Measurements from ENCODE around the gene LRRC8B.

LRRC8B gene

GRCh38 chr1:89635825-89636815, 111.5 kb downstream of the LRRC8B start:
- no peak for FAIRE-seq

GRCh38 chr1:89637496-89637895, 112.9 kb downstream of the LRRC8B start:
- no peak for FAIRE-seq

GRCh38 chr1:89640440-89640839, 115.8 kb downstream of the LRRC8B start:
- no peak for FAIRE-seq

- FAIRE-seq, result no peak
Measured at GRCh38 chr1:89641781-89642180, 117.2 kb downstream of the LRRC8B start.

GRCh38 chr1:89643577-89643976, 118.9 kb downstream of the LRRC8B start:
- no peak for FAIRE-seq

- no peak for FAIRE-seq
Measured at GRCh38 chr1:89644119-89644814, 119.6 kb downstream of the LRRC8B start.

- no peak for FAIRE-seq
Measured at GRCh38 chr1:89646259-89646658, 121.6 kb downstream of the LRRC8B start.
